Gastroesophageal sphincter (tissue), 4 donors: Measurements from ENCODE around the gene STRN4. TPM values are rescaled to one million over a fixed set of nuclear protein-coding genes. Genes with fewer than 3 reads are reported as not detected.

ENCODE experiments used
- ATAC-seq: fragments of 150-250 bp; one replicate; pipeline ENCODE4 v1.9.1; 2016; ENCODE audit warnings: mild to moderate bottlenecking, moderate library complexity
- H3K27ac ChIP-seq, 4 donors: fragments of 200-600 bp; sonication (generic) in 3 of 4; 1 replicate in 3 of 4; 2 replicates in 1 of 4; pipeline ENCODE4 v1.5.1; 2016 to 2019
- H3K27me3 ChIP-seq: fragments of 200-600 bp; sonication (generic); one replicate; pipeline ENCODE4 v1.5.1; 2019
- H3K36me3 ChIP-seq, 2 donors: fragments of 200-600 bp; sonication (generic); one replicate each; pipeline ENCODE4 v1.5.1; 2019; ENCODE audit warnings: control low read depth in 1 of 2
- H3K4me1 ChIP-seq, 3 donors: fragments of 200-600 bp; sonication (generic); 1 replicate in 2 of 3; 2 replicates in 1 of 3; pipeline ENCODE4 v1.5.1; 2016 to 2019; ENCODE audit warnings: control low read depth in 2 of 3
- H3K4me3 ChIP-seq, 2 donors: fragments of 200-600 bp; sonication (generic); one replicate each; pipeline ENCODE4 v1.5.1; 2019; ENCODE audit warnings: mild to moderate bottlenecking in 1 of 2, moderate library complexity in 1 of 2
- H3K9me3 ChIP-seq, 3 donors: fragments of 200-600 bp; sonication (generic); one replicate each; pipeline ENCODE4 v1.5.1; 2017 to 2019; ENCODE audit warnings: control low read depth in 2 of 3
- CTCF ChIP-seq, 4 experiments: fragments of 200-600 bp in 2 of 4; fragments of 450-650 bp in 2 of 4; sonication (generic) in 1 of 4; IDR thresholded peaks; one replicate each; pipeline ENCODE4 v1.5.1; 2017 to 2019; ENCODE audit warnings: antibody characterized with exemption in 4 of 4, mild to moderate bottlenecking in 2 of 4, moderate library complexity in 2 of 4
- EP300 ChIP-seq: sonication (generic); formaldehyde crosslinking; IDR thresholded peaks from one replicate; pipeline ENCODE4 v1.6.1; 2017; ENCODE audit warnings: antibody characterized with exemption, mild to moderate bottlenecking
- POLR2A ChIP-seq, 2 donors: fragments of 450-650 bp; IDR thresholded peaks; one replicate each; pipeline ENCODE4 v1.6.1; 2017; ENCODE audit warnings: antibody characterized with exemption in 2 of 2, mild to moderate bottlenecking in 2 of 2, moderate library complexity in 1 of 2
- POLR2AphosphoS5 ChIP-seq: sonication (generic); formaldehyde crosslinking; IDR thresholded peaks from one replicate; pipeline ENCODE4 v1.6.1; 2017; ENCODE audit warnings: antibody characterized with exemption
- whole genome bisulfite sequencing, 2 donors: methylation state at CpG; one replicate each; pipeline ENCODE4 v1.1.5; 2018; ENCODE audit warnings: low coverage in 1 of 2; 5-methylcytosine and 5-hydroxymethylcytosine counted together
- total RNA-seq, 4 donors: library from RNA; depleted of rRNA; stranded (reverse); fragments of >200 nt; gene quantifications; one replicate each; pipeline ENCODE4 v1.1.0, GENCODE V29; 2016

The STRN4 gene
- total RNA-seq, 4 donors from 2014 or later: 64.6 to 109 (median 90.4) TPM

- Histone ChIP-seq H3K36me3 (peaks cover 0 to 72% of the 10 kb centered on the region in 2 donors), H3K27me3 (no peaks in the 10 kb centered on the region), H3K9me3 (no peaks in the 10 kb centered on the region), H3K27ac (no peak overlapping the region), H3K4me1 (peaks cover 0 to 28% (median 10%) of the 10 kb centered on the region in 3 donors), H3K4me3 (no peak overlapping the region)
- no peak for ATAC-seq
- WGBS, 2 donors: 73% methylated on average over 6 of the region's 16 CpGs; no CpG with 5 or more reads in 1 of the 2 donors
- no peak for TF ChIP-seq POLR2A (IDR thresholded peaks at IDR 0.05)
- no peak for TF ChIP-seq POLR2AphosphoS5
- TF ChIP-seq EP300: no peak
- TF ChIP-seq CTCF (IDR thresholded peaks at IDR 0.05): no peak
Observed at GRCh38 chr19:46721269-46722003, 24.8 kb downstream of the STRN4 start.

GRCh38 chr19:46720503-46721239 is 25.6 kb downstream of the STRN4 start:
- TF ChIP-seq CTCF (IDR thresholded peaks at IDR 0.05) (no peak), POLR2A (IDR thresholded peaks at IDR 0.05) (no peak), POLR2AphosphoS5 (no peak), EP300 (no peak)
- H3K27me3 ChIP-seq: no peaks in the 10 kb centered on the region
- H3K27ac ChIP-seq: peak overlapping the region in 1 of 4 donors; percentile 91
- peaks cover 0 to 28% (median 11%) of the 10 kb centered on the region in 3 donors for H3K4me1 ChIP-seq
- ATAC-seq: no peak
- H3K4me3 ChIP-seq: no peak overlapping the region
- H3K36me3 ChIP-seq: peaks cover 0 to 64% of the 10 kb centered on the region in 2 donors
- H3K9me3 ChIP-seq: no peaks in the 10 kb centered on the region
- 80 to 86% methylated on average over 1 of the region's 22 CpGs for WGBS, 2 donors

- 57 to 76% methylated on average over 3 to 6 of the region's 25 CpGs for WGBS, 2 donors
- Histone ChIP-seq H3K36me3 (peaks cover 0 to 56% of the 10 kb centered on the region in 2 donors), H3K4me3 (no peak overlapping the region), H3K27ac (peak overlapping the region in 3 of 4 donors; percentile 34 to 92 (median 91)), H3K27me3 (no peaks in the 10 kb centered on the region), H3K9me3 (no peaks in the 10 kb centered on the region), H3K4me1 (peaks cover 0 to 36% (median 16%) of the 10 kb centered on the region in 3 donors)
- TF ChIP-seq POLR2AphosphoS5: no peak
- TF ChIP-seq CTCF (IDR thresholded peaks at IDR 0.05): no peak
- TF ChIP-seq EP300: no peak
- TF ChIP-seq POLR2A (IDR thresholded peaks at IDR 0.05): no peak
- no peak for ATAC-seq
Observed at GRCh38 chr19:46719629-46720502, 26.4 kb downstream of the STRN4 start.

GRCh38 chr19:46718934-46719622 is 27.2 kb downstream of the STRN4 start:
- WGBS, 2 donors: 79% methylated on average over 2 of the region's 15 CpGs; no CpG with 5 or more reads in 1 of the 2 donors
- TF ChIP-seq CTCF (IDR thresholded peaks at IDR 0.05) (no peak), EP300 (no peak), POLR2AphosphoS5 (no peak), POLR2A (IDR thresholded peaks at IDR 0.05) (no peak)
- Histone ChIP-seq H3K27ac (peak overlapping the region in 3 of 4 donors; percentile 90 to 92 (median 91)), H3K36me3 (peaks cover 0 to 48% of the 10 kb centered on the region in 2 donors), H3K4me1 (peaks cover 0 to 43% (median 16%) of the 10 kb centered on the region in 3 donors), H3K4me3 (no peak overlapping the region), H3K27me3 (no peaks in the 10 kb centered on the region), H3K9me3 (no peaks in the 10 kb centered on the region)
- no peak for ATAC-seq
